DMS53 (cell line): ENCODE data around the gene HAGH.
A peak's percentile ranks its signal among the peaks of the same experiment; 100 is the strongest.

Experiments used
- DNase-seq: peaks from one replicate; lab custom pipeline; 2025; lab: John Stamatoyannopoulos, UW

The HAGH gene

GRCh38 chr16:1773703-1774447 lies 52.8 kb downstream of the HAGH start:
- peak; percentile 61 for DNase-seq

- DNase-seq: peak; percentile 93
These were observed 53.5 kb downstream of the HAGH start, which contains the start of gene MRPS34 for GRCh38 chr16:1772908-1773702. TSS of gene MRPS34 (minus strand) at chr16:1773134. CDS start at chr16:1773119, 15 bp downstream.

- DNase-seq: peak; percentile 74
These were observed 54.2 kb downstream of the HAGH start, which contains the start of gene EME2 for GRCh38 chr16:1772362-1772907. TSS of gene EME2 (plus strand) at chr16:1772810. CDS start at chr16:1773228, 418 bp downstream.

- peak; percentile 52 for DNase-seq
These were observed 54.7 kb downstream of the HAGH start for GRCh38 chr16:1771864-1772361.

GRCh38 chr16:1771188-1771863 lies 55.3 kb downstream of the HAGH start, which contains the start of gene NME3:
TSS of gene NME3 (minus strand) at chr16:1771543. CDS start at chr16:1771534, 9 bp downstream.
- peak; percentile 67 for DNase-seq

GRCh38 chr16:1770328-1771187 lies 56.1 kb downstream of the HAGH start:
- peak; percentile 97 for DNase-seq

- DNase-seq: no peak
These were observed 57.0 kb downstream of the HAGH start for GRCh38 chr16:1769402-1770300.

GRCh38 chr16:1768767-1769401 lies 57.7 kb downstream of the HAGH start:
- DNase-seq: no peak

GRCh38 chr16:1768061-1768766 lies 58.4 kb downstream of the HAGH start:
- DNase-seq: no peak

- peak; percentile 29 for DNase-seq
These were observed 59.3 kb downstream of the HAGH start for GRCh38 chr16:1767116-1767994.

GRCh38 chr16:1766701-1767100 lies 59.9 kb downstream of the HAGH start:
- DNase-seq: no peak

- no peak for DNase-seq
These were observed 60.4 kb downstream of the HAGH start for GRCh38 chr16:1766231-1766630.

GRCh38 chr16:1765826-1766225 lies 60.8 kb downstream of the HAGH start:
- DNase-seq: no peak

GRCh38 chr16:1764971-1765370 lies 61.7 kb downstream of the HAGH start:
- DNase-seq: no peak

- no peak for DNase-seq
These were observed 62.8 kb downstream of the HAGH start for GRCh38 chr16:1763521-1764511.

GRCh38 chr16:1762879-1763520 lies 63.6 kb downstream of the HAGH start:
- DNase-seq: no peak
